DMS153 treated with DMSO at 0.1 percent for 48 hours (cell line): ENCODE results near the gene RNF167.

Source experiments
- DNase-seq: peaks from one replicate; lab custom pipeline; 2025; ENCODE audit not compliant: unreplicated experiment; lab: John Stamatoyannopoulos, UW

The RNF167 gene

DNA sequence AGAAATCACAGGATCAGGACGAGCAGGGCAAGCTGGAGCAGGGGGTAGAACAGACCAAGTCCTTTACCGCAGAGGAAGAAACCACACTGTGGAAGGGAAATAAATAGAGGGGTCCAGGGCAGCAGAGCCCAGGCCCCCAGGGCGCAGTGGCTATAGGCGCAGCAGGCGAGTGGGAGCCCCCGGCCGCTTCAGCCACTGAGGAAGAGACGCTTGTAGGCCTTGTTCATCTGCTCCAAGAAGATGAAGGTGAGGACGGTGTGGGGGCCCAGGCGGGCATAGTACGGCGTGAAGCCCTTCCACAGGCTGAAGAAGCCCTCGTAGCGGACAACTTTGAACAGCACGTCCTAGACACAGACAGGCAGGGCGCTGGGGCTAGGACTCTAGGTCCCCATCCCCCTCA is 2.5 kb upstream of the RNF167 start:
- DNase-seq = no peak

DNA sequence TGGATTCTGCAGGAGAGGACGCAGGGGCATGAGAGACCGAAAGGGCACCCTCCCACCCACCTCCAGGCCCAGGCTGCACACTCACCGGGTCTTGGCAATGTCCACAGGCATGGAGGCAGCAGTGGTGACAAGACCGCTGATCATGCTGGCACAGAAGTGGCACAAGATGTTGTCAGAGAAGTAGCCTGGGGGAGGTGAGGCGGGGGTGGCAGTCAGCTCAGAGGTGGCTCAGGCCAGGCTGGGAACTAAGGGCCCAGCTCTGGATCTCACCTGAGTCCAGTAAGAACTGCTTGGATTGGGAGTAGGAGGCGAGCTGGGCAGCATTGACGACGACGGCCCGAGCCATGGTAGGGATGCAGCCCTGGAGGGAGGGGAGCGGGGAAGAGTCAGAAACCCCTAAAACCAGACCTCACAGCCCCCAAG is 2.0 kb upstream of the RNF167 start:
- no peak for DNase-seq

DNA sequence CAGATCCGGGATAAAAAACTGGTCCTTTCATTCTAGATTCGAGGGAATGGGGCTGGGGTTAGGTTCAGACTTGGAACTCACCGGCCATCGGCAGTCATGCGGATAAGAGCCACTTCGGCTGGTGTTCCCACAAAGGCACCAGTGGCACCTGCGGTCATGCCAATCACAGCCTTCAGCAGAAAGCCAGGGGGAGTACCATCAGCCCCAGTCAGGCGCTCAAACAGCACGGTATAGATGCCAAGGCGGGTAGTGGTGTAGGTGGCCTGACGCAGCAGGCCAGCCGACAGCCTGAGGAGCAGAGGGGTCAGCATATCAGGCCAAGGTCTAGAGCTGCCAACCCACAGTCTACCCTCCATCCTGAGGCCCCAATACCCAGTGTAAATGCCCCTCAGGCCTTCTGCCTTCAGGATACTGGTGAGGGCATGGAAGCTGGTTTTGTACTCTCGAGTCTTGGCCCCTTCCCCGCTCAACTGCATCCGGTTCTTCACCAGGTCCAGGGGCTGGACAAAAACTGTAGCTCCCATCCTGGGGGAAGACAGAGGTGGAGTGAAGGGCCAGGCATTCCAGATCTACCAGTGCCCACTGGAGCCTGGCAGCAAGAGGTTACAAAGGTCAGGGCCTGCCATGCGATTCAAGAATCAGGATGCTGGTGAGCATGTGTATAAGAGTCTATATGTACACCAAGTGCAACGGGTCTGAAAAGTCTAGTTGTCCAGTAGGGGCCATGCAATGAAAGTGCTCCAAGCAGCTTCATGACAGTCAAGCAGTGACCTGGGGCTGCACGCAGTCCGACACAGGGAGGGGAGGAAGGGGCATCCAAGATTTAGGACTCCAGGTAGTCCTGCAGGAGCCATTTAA is 1.2 kb upstream of the RNF167 start:
- no peak for DNase-seq

DNA sequence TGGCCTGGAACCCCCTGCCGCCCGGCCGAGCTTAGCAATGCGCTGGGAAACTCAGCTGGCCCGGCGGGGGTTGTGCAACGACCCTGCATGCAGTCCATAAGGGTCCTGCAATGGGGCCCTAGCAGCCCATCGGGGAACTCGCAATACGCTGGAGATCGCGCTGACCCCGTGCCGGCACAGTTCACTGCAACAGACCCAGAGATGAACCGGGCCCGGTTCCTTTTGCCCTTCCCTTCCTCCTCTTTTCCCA is 597 bp upstream of the RNF167 start:
- no peak for DNase-seq

DNA sequence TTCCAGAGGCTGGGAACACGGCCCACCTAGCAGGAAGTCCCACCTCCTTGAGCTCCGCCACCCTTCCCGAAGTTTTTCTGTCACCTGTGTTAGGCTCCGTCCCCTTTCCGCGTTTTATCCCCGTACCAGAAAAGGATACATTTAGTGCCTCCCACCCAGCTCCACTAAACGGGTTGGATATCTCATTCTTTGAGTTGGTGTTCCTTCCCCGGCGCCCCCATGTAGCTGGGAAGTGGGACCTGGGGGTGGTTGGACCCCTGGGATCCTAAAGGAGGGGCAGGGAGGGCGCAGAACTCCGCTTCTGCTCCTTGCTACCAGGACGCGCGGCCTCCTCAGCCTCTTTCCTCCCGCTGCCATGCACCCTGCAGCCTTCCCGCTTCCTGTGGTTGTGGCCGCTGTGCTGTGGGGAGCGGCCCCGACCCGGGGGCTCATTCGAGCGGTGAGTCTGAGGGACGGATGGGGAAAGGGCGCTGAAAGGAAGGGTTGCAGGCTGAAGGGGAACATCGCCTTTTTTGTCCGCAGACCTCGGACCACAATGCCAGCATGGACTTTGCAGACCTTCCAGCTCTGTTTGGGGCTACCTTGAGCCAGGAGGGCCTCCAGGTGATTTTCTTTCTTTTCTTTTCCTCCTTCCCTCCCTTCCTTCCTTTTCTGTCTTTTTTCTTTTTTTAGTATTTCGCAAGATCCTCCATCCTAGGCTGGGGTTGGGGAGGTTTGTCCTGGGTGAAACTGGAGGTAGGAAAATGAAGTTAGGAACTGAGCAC is 669 bp downstream of the RNF167 start:
- DNase-seq = no peak

DNA sequence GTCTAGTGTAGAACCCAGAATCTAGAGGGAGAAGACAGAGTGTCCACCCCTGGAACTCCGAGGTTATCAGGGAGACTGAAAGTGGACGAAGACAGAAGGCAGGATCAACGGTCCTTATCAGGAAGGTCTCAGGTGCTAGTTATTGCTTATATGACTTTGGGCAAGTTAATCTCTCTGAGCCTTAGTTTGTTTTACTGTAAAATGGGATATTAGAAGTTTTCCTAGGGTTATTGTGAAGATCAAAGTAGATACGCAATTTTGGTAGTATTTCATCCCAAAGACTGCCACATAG is 1.2 kb downstream of the RNF167 start:
- no peak for DNase-seq

DNA sequence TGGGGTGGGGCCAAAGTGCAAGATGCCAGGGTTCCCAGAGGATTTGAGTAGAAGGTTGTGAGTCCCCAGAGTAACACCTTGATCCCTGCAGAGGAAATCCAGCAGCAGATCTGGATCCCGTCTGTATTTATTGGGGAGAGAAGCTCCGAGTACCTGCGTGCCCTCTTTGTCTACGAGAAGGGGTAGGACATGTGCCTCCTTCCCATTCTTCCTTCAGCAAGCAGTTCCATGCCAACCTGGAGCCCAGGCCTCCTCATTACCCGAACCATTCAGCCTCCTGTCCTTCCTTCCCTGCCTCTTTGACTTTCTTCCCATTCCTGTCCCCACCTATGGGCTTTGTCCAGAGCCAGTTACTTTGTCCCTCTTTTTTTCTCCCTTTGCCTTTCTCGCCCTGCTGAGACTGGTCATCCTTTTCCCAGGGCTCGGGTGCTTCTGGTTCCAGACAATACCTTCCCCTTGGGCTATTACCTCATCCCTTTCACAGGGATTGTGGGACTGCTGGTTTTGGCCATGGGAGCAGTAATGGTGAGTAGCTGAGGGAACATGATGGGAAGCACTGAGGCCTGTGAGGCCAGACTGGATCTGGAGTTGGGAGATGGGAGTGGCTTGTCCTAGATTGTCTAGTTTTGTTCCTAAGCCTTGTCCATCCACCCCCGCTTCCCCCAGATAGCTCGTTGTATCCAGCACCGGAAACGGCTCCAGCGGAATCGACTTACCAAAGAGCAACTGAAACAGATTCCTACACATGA is 2.9 kb downstream of the RNF167 start:
- no peak for DNase-seq

DNA sequence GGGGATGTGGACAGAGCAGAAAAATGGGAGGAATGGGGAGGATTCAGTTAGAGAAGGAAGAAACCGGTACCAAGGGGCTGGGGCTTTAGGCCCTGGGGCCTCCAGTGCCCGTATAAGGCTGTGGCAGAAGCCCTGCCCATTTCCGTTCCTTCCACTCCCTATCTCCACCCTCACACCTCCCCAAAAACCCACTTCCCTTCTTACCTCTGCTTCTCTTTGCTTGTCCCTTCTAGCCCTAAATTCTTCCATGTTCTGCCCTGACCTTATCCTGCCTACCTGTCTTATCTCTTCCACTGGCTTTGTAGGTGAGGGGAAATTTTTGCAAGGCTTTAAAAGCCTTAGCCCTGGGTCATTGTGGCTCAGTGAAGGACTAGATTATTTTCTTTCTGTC is 4.1 kb downstream of the RNF167 start:
- DNase-seq = no peak

DNA sequence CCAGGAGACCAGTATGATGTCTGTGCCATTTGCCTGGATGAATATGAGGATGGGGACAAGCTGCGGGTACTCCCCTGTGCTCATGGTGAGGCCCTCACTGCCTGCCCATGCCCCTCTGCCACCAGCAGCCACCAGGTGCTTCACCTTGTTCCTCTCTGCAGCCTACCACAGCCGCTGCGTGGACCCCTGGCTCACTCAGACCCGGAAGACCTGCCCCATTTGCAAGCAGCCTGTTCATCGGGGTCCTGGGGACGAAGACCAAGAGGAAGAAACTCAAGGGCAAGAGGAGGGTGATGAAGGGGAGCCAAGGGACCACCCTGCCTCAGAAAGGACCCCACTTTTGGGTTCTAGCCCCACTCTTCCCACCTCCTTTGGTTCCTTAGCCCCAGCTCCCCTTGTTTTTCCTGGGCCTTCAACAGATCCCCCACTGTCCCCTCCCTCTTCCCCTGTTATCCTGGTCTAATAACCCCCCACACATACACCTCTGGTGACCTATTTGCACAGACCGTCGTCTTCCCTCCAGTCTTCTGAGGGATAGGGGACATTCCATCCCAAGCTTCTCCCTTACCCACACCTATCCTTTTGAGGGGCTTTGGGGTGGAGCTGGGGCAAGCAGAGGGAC is 4.6 kb downstream of the RNF167 start:
- no peak for DNase-seq

DNA sequence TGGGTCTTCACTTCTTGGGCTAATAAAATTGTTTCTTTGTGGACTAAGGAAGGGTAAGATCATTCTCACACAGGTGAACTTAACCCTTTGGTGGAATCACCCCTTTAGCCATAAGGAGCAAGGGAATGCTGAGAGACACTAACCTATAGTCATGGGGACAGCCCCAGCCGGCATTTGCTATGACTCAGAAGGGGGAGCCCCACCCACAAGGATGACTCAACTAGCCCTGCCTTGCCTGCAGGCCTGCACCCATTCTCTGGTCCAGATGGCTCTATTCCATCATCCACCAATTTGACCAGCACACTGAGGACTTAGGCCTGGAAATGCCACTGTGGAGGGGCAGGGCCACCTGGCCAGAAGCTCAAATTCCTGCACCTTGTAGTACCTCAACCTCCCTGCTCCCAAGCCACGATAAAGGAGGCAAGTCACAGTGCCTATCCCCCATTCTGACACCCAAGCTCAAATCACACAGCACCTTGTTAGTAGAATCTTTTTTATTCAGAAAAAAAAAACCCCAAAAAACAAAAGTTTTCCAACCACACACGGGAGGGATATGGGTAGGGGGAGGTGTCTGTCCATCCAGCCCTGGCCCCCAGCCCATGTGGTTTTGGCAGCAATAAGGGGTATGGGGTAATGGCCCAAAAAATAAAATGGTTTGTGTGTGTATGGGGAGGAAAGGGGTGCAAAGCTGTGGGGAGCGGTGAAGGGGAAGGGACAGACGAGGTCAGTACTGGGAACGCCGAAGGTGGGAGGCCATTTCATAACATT is 5.3 kb downstream of the RNF167 start:
- DNase-seq = no peak

DNA sequence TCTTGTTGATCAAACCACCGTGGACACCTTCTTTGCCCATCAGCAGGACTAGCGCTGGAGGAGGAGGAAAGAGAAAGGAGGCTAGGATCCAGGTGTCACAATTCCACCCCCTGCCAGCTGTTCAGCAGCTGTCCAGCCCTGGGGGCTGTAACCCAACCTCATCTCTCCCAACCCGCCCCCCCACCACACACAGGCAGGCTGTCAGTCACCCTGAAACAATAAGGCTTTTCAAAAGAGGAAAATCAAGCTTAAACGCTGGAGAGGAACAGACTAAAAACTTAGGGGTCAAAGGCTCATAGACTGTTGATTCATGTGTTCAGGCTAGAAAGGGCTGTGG is 5.8 kb downstream of the RNF167 start:
- no peak for DNase-seq

DNA sequence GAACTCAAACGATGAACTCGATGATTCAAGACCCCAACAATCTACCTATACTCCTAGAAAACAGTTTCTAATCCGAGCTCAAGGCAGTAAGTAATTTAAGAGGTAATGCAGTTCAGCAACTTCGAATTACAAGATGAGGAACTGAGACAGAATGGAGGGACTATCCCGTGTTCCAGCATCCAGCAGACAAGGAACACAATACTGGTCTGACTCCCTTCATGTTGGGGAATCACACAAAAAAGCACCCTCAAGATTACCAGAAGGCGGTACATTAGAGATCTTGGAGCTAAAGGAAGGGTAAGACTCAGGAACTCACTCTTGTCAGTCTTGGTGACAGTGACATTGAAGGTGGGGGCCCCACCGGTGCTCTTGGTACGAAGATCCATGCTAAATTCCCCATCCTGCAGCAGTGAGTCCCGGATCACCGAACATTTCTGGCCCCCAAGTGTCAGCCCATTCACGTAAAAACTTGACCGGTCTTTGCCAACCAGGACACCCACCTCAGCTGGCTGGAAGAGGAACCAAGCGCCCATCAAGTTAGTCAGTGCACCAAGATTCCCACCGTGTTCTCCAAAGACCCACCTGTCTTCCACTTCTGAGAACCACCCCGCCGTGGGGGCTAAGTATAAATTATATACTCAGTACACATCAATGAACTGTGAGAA is 6.4 kb downstream of the RNF167 start:
- no peak for DNase-seq

DNA sequence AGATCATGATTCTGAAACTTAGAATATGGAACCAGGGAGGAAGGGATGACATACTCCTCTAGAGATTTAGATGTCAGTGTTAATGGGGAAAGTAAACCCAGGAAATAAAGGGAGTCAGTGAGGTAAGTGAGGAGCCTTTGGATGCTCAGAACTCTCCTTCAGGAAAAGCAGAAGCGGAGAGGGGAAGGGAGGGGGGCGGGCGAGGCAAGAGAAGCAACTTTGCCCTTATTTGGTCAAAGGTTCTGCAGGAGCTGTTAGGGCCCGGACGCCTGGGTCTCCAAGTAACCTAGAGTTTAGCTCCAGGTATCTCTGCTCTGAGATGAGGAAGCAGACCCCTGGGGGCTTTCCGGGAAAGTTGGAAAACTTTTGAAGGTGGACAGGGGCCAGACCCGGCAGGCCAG is 6.9 kb downstream of the RNF167 start:
- no peak for DNase-seq

DNA sequence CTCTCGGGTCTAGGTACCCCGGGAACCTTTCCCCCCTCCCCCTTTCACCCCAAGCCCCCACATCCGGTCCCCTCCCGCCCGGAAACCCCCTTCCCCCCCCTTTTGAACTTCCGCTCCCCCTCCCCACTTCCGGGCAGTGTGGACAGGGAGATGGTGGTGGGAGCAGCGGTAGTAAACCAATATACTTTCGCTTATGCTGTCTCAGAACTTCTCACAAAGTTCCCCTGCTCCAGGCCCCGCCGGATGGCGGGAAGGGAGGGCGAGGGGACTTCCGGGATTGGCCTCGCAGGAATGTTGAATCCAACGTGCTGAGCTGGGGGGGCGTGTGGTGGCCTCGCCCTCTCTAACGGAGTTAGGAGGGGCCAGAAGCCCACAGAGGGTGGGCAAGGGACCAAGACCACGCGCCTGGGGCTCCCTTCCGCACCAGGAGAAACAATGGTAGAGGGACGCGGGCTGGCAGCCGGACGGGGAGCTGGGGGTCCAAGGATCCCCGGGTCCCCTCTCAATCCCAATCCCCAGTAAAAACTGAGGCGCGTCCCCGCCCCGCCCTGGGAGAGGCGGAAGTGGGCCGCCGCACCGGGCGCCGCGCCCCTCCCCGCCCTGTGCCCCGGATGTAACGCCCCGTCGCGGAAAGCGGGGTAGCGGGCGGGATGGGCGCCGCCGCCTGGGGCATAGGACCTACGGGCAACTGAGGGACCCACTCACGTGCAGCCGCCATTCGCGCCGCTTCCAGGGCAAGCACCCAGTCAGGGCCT is 7.5 kb downstream of the RNF167 start:
- no peak for DNase-seq

DNA sequence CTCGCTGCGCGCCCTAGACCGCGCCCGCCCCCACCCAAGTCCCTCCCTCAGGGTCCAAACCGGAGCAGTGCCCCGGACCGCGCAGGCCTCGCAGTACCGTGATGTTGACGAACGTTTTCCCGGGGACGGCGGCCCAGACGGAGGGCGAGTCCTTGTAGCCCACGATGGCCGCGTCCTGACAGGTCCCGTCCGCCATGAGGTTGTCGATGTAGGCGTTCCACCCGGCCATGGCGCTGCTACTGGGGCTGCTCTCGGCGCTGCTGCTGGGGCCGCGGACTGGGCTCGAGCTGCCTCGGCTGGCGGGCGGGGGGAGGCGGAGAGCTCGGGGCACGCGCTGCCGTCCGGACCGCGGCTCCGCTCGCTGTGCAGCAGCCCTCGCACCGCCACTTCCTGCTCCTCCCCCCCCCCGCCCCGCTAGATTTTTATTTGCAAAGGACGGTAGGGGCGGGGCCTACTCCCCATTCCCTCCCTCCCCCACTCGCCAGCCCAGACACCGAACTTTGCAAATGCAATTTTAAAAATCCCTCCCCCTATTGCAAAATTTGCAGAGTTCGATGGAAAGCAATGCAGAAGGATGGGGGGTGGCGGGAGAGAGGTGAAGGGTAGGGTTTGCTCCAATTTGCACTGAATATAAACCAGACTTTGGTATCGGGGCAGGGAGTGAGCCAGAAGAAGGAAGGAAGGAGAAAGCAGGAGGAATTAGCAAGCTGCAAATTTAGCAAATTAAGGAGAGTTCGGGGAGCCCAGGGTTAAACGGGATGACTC is 8.3 kb downstream of the RNF167 start, which contains the start of gene PFN1:
TSS of gene PFN1 (minus strand) at position 365 of the 765 bp plus-strand sequence. CDS start at position 229, 136 bp downstream.
- DNase-seq = peak; percentile 39

DNA sequence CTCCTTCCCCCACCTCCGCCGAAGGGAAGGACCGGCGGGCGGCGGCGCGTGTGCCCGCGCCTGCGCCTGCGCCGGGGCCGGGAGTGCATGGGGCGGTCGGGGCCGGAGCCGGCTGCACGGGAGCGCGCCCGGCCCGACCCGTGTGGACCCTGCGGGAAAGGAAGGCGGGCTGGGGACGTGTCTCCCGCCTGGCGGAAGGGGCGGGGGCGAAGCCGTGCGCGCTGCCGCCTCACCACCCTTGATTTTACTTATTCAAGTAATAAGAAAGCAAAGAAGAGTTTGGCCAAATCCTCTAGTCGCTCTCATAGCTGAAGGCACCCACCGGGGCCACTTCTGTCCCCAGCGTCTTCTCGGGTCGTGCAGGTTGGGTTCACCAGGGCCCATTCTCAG is 8.9 kb downstream of the RNF167 start:
- no peak for DNase-seq

DNA sequence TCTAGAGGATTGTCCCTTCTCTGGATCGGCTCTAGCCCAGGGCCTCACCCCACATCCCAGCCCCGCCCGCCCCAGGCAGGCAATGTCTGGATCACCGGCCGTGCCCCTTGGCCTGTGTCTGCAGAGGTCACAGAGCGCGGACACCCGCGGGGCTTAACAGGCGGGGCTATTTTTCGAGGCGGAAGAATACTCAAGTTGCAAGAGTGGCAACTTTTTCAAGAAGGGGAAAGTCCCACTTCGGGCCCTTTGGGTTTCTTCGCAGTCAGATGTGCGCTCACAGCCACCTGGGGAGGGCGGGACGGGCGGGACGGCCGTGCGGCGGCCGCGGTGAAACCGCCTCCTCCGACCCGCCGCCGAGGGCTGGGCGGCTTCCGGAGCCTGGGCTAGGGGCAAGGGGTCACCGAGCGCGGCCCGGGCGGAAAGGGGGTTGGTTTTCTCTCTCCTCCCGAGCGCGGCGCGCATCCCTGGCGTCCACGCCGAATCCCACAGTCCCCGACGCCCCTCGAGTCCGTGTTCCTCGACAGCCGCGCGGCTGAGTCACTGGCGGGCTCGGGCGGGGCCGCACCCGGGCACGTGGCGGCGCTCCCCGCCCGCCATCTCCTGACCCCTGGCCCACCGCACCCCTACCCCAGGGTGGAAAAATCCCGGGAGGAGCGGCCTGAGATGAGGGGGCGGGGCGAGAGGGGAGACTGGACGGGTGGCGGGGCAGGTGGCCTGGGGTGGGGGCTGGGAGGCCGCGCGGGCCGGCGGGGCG is 9.4 kb downstream of the RNF167 start:
- DNase-seq = no peak

DNA sequence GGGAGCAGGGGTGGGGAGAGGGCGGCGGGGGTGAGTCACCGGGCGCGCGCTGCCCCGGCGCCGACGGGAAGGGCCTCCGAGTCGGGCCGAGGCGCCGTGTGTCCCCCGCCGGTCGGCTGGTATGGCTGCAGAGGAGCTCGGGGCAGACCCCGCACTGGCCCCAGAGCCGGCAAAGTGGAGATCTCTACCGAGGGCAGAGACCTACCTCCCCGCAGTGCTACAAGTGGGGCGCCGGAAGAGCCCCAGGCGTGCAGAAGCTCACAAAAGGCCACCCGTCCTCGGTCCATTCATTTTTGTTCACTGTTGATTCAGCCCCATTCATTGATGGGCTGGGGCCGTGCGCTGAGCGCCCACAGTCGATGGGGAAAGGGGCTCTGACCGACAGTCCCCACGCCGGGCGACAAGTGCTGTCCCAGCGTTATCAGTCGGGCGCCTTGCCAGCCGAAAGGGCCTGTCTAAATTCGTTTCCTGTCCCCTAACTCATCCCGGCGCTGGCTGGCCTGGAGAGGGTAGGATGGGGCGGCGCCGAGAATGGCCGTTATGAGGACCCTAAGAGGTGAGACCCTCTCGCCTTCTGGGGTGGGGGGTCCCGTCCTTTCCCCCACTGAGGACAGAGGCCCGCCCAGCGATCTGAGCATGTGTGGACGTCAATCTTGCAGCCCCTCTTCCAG is 10.1 kb downstream of the RNF167 start:
- no peak for DNase-seq
